Omental fat pad (tissue), 4 donors: Measurements from ENCODE around the gene KIAA0040. TPM values are rescaled to one million over a fixed set of nuclear protein-coding genes. Genes with fewer than 3 reads are reported as not detected.
"Not testable (repeated sequence)": the region's sequence is repeated elsewhere in the genome, so short reads cannot be mapped to it uniquely, and the experiment has no call there.

Experiments
- ATAC-seq: fragments of 150-250 bp; one replicate; pipeline ENCODE4 v1.9.1; 2016; ENCODE audit warnings: mild to moderate bottlenecking, moderate library complexity; ENCODE audit not compliant: low FRiP score
- DNase-seq: peaks from one replicate; pipeline ENCODE4 v3.0.0-alpha.2; 2019; ENCODE audit warnings: low spot score
- total RNA-seq, 4 donors: library from RNA; depleted of rRNA; stranded (reverse); fragments of >200 nt; gene quantifications; one replicate each; pipeline ENCODE4 v1.1.0, GENCODE V29; 2016
- TF ChIP-seq, protein P1 (sequence below), 3 donors: fragments of 450-650 bp; IDR thresholded peaks; one replicate each; pipeline ENCODE4 v1.5.1; 2016 to 2017; ENCODE audit warnings: antibody characterized with exemption in 3 of 3, mild to moderate bottlenecking in 3 of 3, moderate library complexity in 2 of 3

The KIAA0040 gene
- total RNA-seq, 4 donors from 2014 or later = 83.4 to 172 (median 113) TPM

GRCh38 chr1:175116210-175116798, 76.3 kb downstream of the KIAA0040 start:
- no peak for DNase-seq
- ATAC-seq = no peak
- TF ChIP-seq, protein P1, sequence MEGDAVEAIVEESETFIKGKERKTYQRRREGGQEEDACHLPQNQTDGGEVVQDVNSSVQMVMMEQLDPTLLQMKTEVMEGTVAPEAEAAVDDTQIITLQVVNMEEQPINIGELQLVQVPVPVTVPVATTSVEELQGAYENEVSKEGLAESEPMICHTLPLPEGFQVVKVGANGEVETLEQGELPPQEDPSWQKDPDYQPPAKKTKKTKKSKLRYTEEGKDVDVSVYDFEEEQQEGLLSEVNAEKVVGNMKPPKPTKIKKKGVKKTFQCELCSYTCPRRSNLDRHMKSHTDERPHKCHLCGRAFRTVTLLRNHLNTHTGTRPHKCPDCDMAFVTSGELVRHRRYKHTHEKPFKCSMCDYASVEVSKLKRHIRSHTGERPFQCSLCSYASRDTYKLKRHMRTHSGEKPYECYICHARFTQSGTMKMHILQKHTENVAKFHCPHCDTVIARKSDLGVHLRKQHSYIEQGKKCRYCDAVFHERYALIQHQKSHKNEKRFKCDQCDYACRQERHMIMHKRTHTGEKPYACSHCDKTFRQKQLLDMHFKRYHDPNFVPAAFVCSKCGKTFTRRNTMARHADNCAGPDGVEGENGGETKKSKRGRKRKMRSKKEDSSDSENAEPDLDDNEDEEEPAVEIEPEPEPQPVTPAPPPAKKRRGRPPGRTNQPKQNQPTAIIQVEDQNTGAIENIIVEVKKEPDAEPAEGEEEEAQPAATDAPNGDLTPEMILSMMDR (IDR thresholded peaks at IDR 0.05) = no peak

- no peak for ATAC-seq
- no peak for DNase-seq
- TF ChIP-seq, protein P1 (IDR thresholded peaks at IDR 0.05) = no peak
These were observed 77.6 kb downstream of the KIAA0040 start for GRCh38 chr1:175114996-175115395.

DNA sequence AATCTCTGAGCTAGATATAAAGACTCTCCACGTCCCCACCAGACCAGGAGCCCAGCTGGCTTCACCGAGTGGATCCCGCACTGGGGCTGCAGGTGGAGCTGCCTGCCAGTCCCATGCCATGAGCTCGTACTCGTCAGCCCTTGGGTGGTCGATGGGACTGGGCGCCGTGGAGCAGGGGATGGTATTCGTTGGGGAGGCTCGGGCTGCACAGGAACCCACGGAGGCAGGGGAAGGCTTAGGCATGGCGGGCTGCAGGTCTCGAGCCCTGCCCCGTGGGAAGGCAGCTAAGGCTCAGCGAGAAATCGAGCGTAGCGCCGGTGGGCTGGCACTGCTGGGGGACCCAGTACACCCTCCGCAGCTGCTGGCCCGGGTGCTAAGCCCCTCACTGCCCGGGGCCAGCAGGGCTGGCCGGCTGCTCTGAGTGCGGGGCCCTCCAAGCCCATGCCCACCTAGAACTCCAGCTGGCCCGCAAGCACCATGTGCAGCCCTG, 84.2 kb downstream of the KIAA0040 start:
- not testable (repeated sequence) for ATAC-seq, DNase-seq

Other genes starting within 250 kb of the KIAA0040 start
- 100 to 1,000 TPM in 2 of 4 donors, 10 to 100 TPM in 2; 53.2 to 149 (median 89.1) TPM for gene CACYBP, start 192.8 kb downstream of the KIAA0040 start, total RNA-seq
- 10 to 100 TPM; 14.9 to 37.0 (median 23.5) TPM for gene MRPS14, start 169.4 kb downstream of the KIAA0040 start, total RNA-seq
- gene TNN, start 124.9 kb downstream of the KIAA0040 start, total RNA-seq = 1 to 10 TPM in 1 of 4 donors, under 1 TPM in 3; 0.19 to 6.9 (median 0.40) TPM